H9 (cell line): ENCODE measurements around the gene TXNDC8. TPM values are rescaled to one million over a fixed set of nuclear protein-coding genes. Genes with fewer than 3 reads are reported as not detected.

Experiments
- DNase-seq: peaks from one replicate; pipeline ENCODE4 v3.0.0-alpha.2; 2017
- H2AFZ ChIP-seq: one replicate; pipeline ENCODE4 v1.6.1; 2013; ENCODE audit warnings: mild to moderate bottlenecking, low read length, control low read depth, moderate library complexity
- H2AK5ac ChIP-seq: 2 replicates; pipeline ENCODE4 v1.6.1; 2013; ENCODE audit warnings: low read length, control low read depth, mixed read lengths; ENCODE audit not compliant: insufficient read length
- H2BK120ac ChIP-seq: one replicate; pipeline ENCODE4 v1.6.1; 2013; ENCODE audit warnings: low read depth, mild to moderate bottlenecking, low read length, control low read depth, inconsistent platforms; ENCODE audit not compliant: poor library complexity, severe bottlenecking
- H2BK12ac ChIP-seq: 2 replicates; pipeline ENCODE4 v1.6.1; 2013; ENCODE audit warnings: low read length, control low read depth, mixed read lengths, low read depth; ENCODE audit not compliant: insufficient read length
- H2BK15ac ChIP-seq: 2 replicates; pipeline ENCODE4 v1.6.1; 2013; ENCODE audit warnings: low read depth, low read length, control low read depth
- H2BK20ac ChIP-seq: one replicate; pipeline ENCODE4 v1.6.1; 2013; ENCODE audit warnings: low read depth, mild to moderate bottlenecking, low read length, control low read depth, inconsistent platforms; ENCODE audit not compliant: poor library complexity, severe bottlenecking
- H2BK5ac ChIP-seq: 2 replicates; pipeline ENCODE4 v1.6.1; 2013; ENCODE audit warnings: low read length, control low read depth, mixed read lengths; ENCODE audit not compliant: insufficient read length
- H3K14ac ChIP-seq: 2 replicates; pipeline ENCODE4 v1.6.1; 2013; ENCODE audit warnings: low read length, control low read depth; ENCODE audit not compliant: insufficient read depth
- H3K18ac ChIP-seq: 2 replicates; pipeline ENCODE4 v1.6.1; 2013; ENCODE audit warnings: low read depth, mild to moderate bottlenecking, mixed read lengths, low read length, control low read depth; ENCODE audit not compliant: insufficient read length
- H3K23ac ChIP-seq: 2 replicates; pipeline ENCODE4 v1.6.1; 2013; ENCODE audit warnings: low read length, control low read depth, mixed read lengths, low read depth; ENCODE audit not compliant: insufficient read length
- H3K23me2 ChIP-seq: 2 replicates; pipeline ENCODE4 v1.6.1; 2013; ENCODE audit warnings: low read depth, mild to moderate bottlenecking, mixed read lengths, low read length, control low read depth; ENCODE audit not compliant: insufficient read length, poor library complexity, severe bottlenecking
- H3K27ac ChIP-seq: 2 replicates; pipeline ENCODE4 v1.5.1; 2013; ENCODE audit warnings: low read length, control low read depth, mixed read lengths, low read depth; ENCODE audit not compliant: insufficient read length
- H3K27me3 ChIP-seq: 2 replicates; pipeline ENCODE4 v1.6.1; 2013; ENCODE audit warnings: low read length, control low read depth, inconsistent platforms; ENCODE audit not compliant: insufficient read depth
- H3K4ac ChIP-seq: 2 replicates; pipeline ENCODE4 v1.6.1; 2013; ENCODE audit warnings: low read depth, mild to moderate bottlenecking, control low read depth, inconsistent platforms, low read length, moderate library complexity
- H3K4me1 ChIP-seq: 2 replicates; pipeline ENCODE4 v1.6.1; 2013; ENCODE audit warnings: low read length, control low read depth, inconsistent platforms; ENCODE audit not compliant: insufficient read depth
- H3K4me2 ChIP-seq: 2 replicates; pipeline ENCODE4 v1.6.1; 2013; ENCODE audit warnings: low read length, control low read depth, mixed read lengths; ENCODE audit not compliant: insufficient read length, insufficient read depth
- H3K56ac ChIP-seq: 2 replicates; pipeline ENCODE4 v1.6.1; 2013; ENCODE audit warnings: low read depth, mild to moderate bottlenecking, mixed read lengths, low read length, control low read depth; ENCODE audit not compliant: insufficient read length
- H3K79me1 ChIP-seq: 2 replicates; pipeline ENCODE4 v1.6.1; 2013; ENCODE audit warnings: low read depth, mild to moderate bottlenecking, moderate library complexity, low read length, control low read depth, inconsistent platforms; ENCODE audit not compliant: insufficient read depth, poor library complexity, severe bottlenecking
- H3K79me2 ChIP-seq: 2 replicates; pipeline ENCODE4 v1.6.1; 2013; ENCODE audit warnings: low read length, control low read depth, inconsistent platforms; ENCODE audit not compliant: insufficient read depth
- H3K9ac ChIP-seq: 2 replicates; pipeline ENCODE4 v1.6.1; 2013; ENCODE audit warnings: low read length, control low read depth, mixed read lengths; ENCODE audit not compliant: insufficient read length; ENCODE audit errors: extremely low read depth
- H3K9me3 ChIP-seq: one replicate; pipeline ENCODE4 v1.6.1; 2013; ENCODE audit warnings: low read depth, low read length, inconsistent platforms; ENCODE audit not compliant: control insufficient read depth
- H3T11ph ChIP-seq: one replicate; pipeline ENCODE4 v1.6.1; 2013; ENCODE audit warnings: mild to moderate bottlenecking, low read length, control low read depth, inconsistent platforms
- H4K20me1 ChIP-seq: one replicate; pipeline ENCODE4 v1.6.1; 2013; ENCODE audit not compliant: control insufficient read depth, insufficient read length, insufficient read depth
- H4K5ac ChIP-seq: 2 replicates; pipeline ENCODE4 v1.6.1; 2013; ENCODE audit warnings: low read depth, mild to moderate bottlenecking, mixed read lengths, low read length, control low read depth; ENCODE audit not compliant: insufficient read length
- H4K8ac ChIP-seq: replicated peaks from 2 replicates; pipeline ENCODE4 v1.6.1; 2013; ENCODE audit warnings: low read length, control low read depth, mixed read lengths, low read depth; ENCODE audit not compliant: insufficient read length
- H4K91ac ChIP-seq: 2 replicates; pipeline ENCODE4 v1.6.1; 2013; ENCODE audit warnings: low read depth, mild to moderate bottlenecking, moderate library complexity, mixed read lengths, low read length, control low read depth; ENCODE audit not compliant: insufficient read length
- H3K27ac Mint-ChIP-seq, 3 experiments: 2 replicates in 2 of 3; 3 replicates in 1 of 3; pipeline ENCODE4 v1.8.0; 2020 to 2021; ENCODE audit warnings: mixed read lengths in 3 of 3, mild to moderate bottlenecking in 1 of 3, moderate library complexity in 1 of 3
- H3K27me3 Mint-ChIP-seq: 2 replicates; pipeline ENCODE4 v1.8.0; 2021; ENCODE audit warnings: low read depth, mild to moderate bottlenecking, moderate library complexity, mixed read lengths
- H3K36me3 Mint-ChIP-seq, 3 experiments: 2 replicates in 2 of 3; 3 replicates in 1 of 3; pipeline ENCODE4 v1.8.0; 2020 to 2021; ENCODE audit warnings: low read depth in 3 of 3, mixed read lengths in 3 of 3; ENCODE audit not compliant: insufficient read depth in 1 of 3
- H3K4me1 Mint-ChIP-seq, 2 experiments: 2 replicates each; pipeline ENCODE4 v1.8.0; 2020; ENCODE audit warnings: mixed read lengths in 2 of 2
- H3K4me3 Mint-ChIP-seq, 2 experiments: 2 replicates in 1 of 2; 3 replicates in 1 of 2; pipeline ENCODE4 v1.8.0; 2020 to 2021; ENCODE audit warnings: mild to moderate bottlenecking in 2 of 2, mixed read lengths in 2 of 2, moderate library complexity in 1 of 2
- H3K9me3 Mint-ChIP-seq, 2 experiments: 2 replicates in 1 of 2; 3 replicates in 1 of 2; pipeline ENCODE4 v1.8.0; 2020; ENCODE audit warnings: mild to moderate bottlenecking in 2 of 2, mixed read lengths in 2 of 2, moderate library complexity in 1 of 2
- whole genome bisulfite sequencing: extraction: QIAGEN DNeasy Blood & Tissue Kit; methylation state at CpG from one replicate; pipeline ENCODE4 v1.1.7; 2013; ENCODE audit warnings: missing lambda C conversion rate, low lambda C conversion rate, mixed read lengths; ENCODE audit not compliant: insufficient read length; ENCODE audit errors: extremely low coverage; 5-methylcytosine and 5-hydroxymethylcytosine counted together
- total RNA-seq: library from RNA; stranded (reverse); gene quantifications from 2 replicates; pipeline ENCODE4 v1.2.1, GENCODE V29; 2021
- TF ChIP-seq, protein P1 (sequence below): fragments of 200-600 bp; sonication (generic); conservative IDR thresholded peaks from 3 replicates; pipeline ENCODE4 v1.8.0; 2021; ENCODE audit warnings: antibody characterized with exemption, mild to moderate bottlenecking

TXNDC8 gene
- total RNA-seq, 1 experiment from 2014 or later: not detected

DNA sequence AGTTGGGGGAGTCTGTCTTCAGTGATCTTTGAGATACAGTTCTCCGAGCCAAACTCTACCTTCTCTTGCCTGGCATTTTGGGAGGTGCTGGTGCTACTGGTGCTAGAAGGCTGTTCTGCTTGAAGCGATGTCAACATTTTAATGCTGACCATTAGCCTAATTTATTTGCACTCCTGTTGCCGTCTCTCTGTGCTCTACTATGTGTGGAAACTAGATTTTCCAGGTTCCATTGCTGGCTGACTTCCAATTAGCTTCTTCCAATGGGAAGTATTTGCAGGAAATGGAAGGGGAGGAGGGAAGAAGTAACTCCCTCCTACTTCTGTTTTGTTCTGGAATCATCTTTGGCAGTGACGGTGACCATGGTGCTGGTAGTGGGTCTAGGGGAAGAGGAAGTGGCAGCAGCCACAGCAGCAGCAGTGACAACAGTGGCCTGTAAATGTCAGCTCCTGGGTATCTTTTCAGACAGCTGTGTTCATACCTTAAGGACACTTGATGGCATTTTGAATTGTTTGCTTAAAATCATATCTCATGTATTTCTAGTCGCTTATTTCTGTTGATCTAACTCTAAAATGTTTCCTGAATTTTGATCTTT, 7.9 kb downstream of the TXNDC8 start:
- Histone ChIP-seq H2BK20ac (no peak overlapping the region), H4K20me1 (no peaks in the 10 kb centered on the region), H2AK5ac (no peak overlapping the region), H4K8ac (no peak overlapping the region), H3K79me1 (no peaks in the 10 kb centered on the region), H2BK15ac (no peak overlapping the region), H3K23me2 (no peaks in the 10 kb centered on the region), H3K27ac (no peak overlapping the region), H3T11ph (no peak overlapping the region), H2AFZ (no peak overlapping the region), H3K4ac (no peak overlapping the region), H3K9ac (no peak overlapping the region), H2BK120ac (no peak overlapping the region), H3K14ac (no peak overlapping the region), H3K9me3 (no peaks in the 10 kb centered on the region), H4K91ac (no peak overlapping the region), H3K18ac (no peak overlapping the region), H3K56ac (no peak overlapping the region), H3K23ac (no peak overlapping the region), H4K5ac (no peak overlapping the region), H2BK12ac (no peak overlapping the region), H3K4me1 (no peaks in the 10 kb centered on the region), H3K4me2 (no peak overlapping the region), H2BK5ac (no peak overlapping the region), H3K79me2 (no peaks in the 10 kb centered on the region), H3K27me3 (no peaks in the 10 kb centered on the region)
- TF ChIP-seq, protein P1, sequence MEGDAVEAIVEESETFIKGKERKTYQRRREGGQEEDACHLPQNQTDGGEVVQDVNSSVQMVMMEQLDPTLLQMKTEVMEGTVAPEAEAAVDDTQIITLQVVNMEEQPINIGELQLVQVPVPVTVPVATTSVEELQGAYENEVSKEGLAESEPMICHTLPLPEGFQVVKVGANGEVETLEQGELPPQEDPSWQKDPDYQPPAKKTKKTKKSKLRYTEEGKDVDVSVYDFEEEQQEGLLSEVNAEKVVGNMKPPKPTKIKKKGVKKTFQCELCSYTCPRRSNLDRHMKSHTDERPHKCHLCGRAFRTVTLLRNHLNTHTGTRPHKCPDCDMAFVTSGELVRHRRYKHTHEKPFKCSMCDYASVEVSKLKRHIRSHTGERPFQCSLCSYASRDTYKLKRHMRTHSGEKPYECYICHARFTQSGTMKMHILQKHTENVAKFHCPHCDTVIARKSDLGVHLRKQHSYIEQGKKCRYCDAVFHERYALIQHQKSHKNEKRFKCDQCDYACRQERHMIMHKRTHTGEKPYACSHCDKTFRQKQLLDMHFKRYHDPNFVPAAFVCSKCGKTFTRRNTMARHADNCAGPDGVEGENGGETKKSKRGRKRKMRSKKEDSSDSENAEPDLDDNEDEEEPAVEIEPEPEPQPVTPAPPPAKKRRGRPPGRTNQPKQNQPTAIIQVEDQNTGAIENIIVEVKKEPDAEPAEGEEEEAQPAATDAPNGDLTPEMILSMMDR: no peak
- H3K4me3 Mint-ChIP-seq: no peak overlapping the region
- peaks cover 0 to 4% of the 10 kb centered on the region in 2 experiments; a peak in 1 of 5 replicates for H3K9me3 Mint-ChIP-seq
- no CpG with 5 or more reads among the region's 5 CpGs for WGBS
- H3K27ac Mint-ChIP-seq: no peak overlapping the region
- DNase-seq: no peak
- H3K27me3 Mint-ChIP-seq: no peaks in the 10 kb centered on the region
- H3K36me3 Mint-ChIP-seq: no peaks in the 10 kb centered on the region
- no peaks in the 10 kb centered on the region for H3K4me1 Mint-ChIP-seq
